K562 (cell line): ENCODE results near the gene LYPD6B. TPM values are rescaled to one million over a fixed set of nuclear protein-coding genes. Genes with fewer than 3 reads are reported as not detected.

Source experiments
- ATAC-seq: fragments of 200-7000 bp; cut with Tn5 transposase; 3 replicates; pipeline ENCODE4 v1.9.1; 2020; ENCODE audit warnings: moderate library complexity
- BruUV-seq: library from RNA; stranded (reverse); fragments of 400-500 nt; replicated peaks from 2 replicates; lab custom pipeline; 2021; lab: Mats Ljungman, UMichigan
- CTCF ChIA-PET: fragments of 300-600 bp; formaldehyde crosslinking; extraction: SDS; loops from one replicate; lab custom pipeline; 2021; ENCODE audit warnings: low intra/inter-chr PET ratio; lab: Yijun Ruan, JAX
- POLR2A ChIA-PET: fragments of 300-600, 350-650 bp; sonication (Branson Sonifier 250); formaldehyde crosslinking; extraction: SDS; loops from one replicate; lab custom pipeline; 2021; ENCODE audit warnings: antibody characterized with exemption, inconsistent platforms; lab: Yijun Ruan, JAX
- DNase-seq, 4 experiments: peaks; one replicate each; pipeline versions ENCODE4 v3.0.0 to v3.0.0-alpha.2; 2011 to 2018; ENCODE audit warnings: low spot score in 3 of 4, mixed read lengths in 3 of 4; ENCODE audit errors: extremely low read depth in 1 of 4
- FAIRE-seq: peaks from 2 replicates; lab custom pipeline; 2011; peaks lifted over from hg19 to GRCh38; lab: Jason Lieb, UNC
- H2AFZ ChIP-seq: 2 replicates; pipeline ENCODE4 v1.6.0; 2011; ENCODE audit warnings: low read depth, low read length, control low read depth, inconsistent platforms
- H3K27ac ChIP-seq: fragments of 200-600 bp; 3 replicates; pipeline ENCODE4 v1.8.0; 2011; ENCODE audit warnings: low read depth, mild to moderate bottlenecking, control low read depth, inconsistent platforms, low read length, moderate library complexity, mixed read lengths; ENCODE audit errors: extremely low read depth
- H3K27me3 ChIP-seq, 2 experiments: fragments of 300-600 bp in 1 of 2; 2 replicates in 1 of 2; 3 replicates in 1 of 2; pipeline versions ENCODE4 v1.6.0 to v1.8.0; 2011; ENCODE audit warnings: inconsistent platforms in 2 of 2, low read length in 2 of 2, mild to moderate bottlenecking in 1 of 2, mixed read lengths in 1 of 2, moderate library complexity in 1 of 2; ENCODE audit not compliant: control insufficient read depth in 2 of 2, insufficient read depth in 2 of 2
- H3K36me3 ChIP-seq: fragments of 300-600 bp; 3 replicates; pipeline ENCODE4 v1.8.0; 2011; ENCODE audit warnings: mild to moderate bottlenecking, low read length, inconsistent platforms; ENCODE audit not compliant: control insufficient read depth, insufficient read depth
- H3K4me1 ChIP-seq, 2 experiments: fragments of 200-600 bp in 1 of 2; replicated peaks in 1 of 2; 2 replicates in 1 of 2; 3 replicates in 1 of 2; pipeline versions ENCODE4 v1.5.1 to v1.8.0; 2011; ENCODE audit warnings: inconsistent platforms in 2 of 2, low read length in 2 of 2, mild to moderate bottlenecking in 1 of 2, mixed read lengths in 1 of 2, moderate library complexity in 1 of 2; ENCODE audit not compliant: control insufficient read depth in 2 of 2, insufficient read depth in 2 of 2
- H3K4me2 ChIP-seq: 2 replicates; pipeline ENCODE4 v1.6.1; 2011; ENCODE audit warnings: low read length, control low read depth, inconsistent platforms, mixed read lengths; ENCODE audit not compliant: insufficient read depth
- H3K4me3 ChIP-seq: fragments of 200-600 bp; sonication (generic), shearing (Covaris generic); 2 replicates; pipeline ENCODE4 v1.5.1; 2016; ENCODE audit warnings: control low read depth, inconsistent platforms
- H3K79me2 ChIP-seq: fragments of 200-600 bp; 3 replicates; pipeline ENCODE4 v1.8.0; 2011; ENCODE audit warnings: low read length, inconsistent platforms; ENCODE audit not compliant: control insufficient read depth, insufficient read depth
- H3K9ac ChIP-seq, 2 experiments: 2 replicates each; pipeline versions ENCODE4 v1.6.0 to v1.6.1; 2011; ENCODE audit warnings: low read depth in 2 of 2, low read length in 2 of 2, control low read depth in 1 of 2, inconsistent platforms in 1 of 2, mild to moderate bottlenecking in 1 of 2, mixed read lengths in 1 of 2; ENCODE audit not compliant: insufficient read depth in 1 of 2
- H3K9me1 ChIP-seq: one replicate; pipeline ENCODE4 v1.6.0; 2011; ENCODE audit warnings: inconsistent platforms, mild to moderate bottlenecking, low read length, moderate library complexity; ENCODE audit not compliant: control insufficient read depth, insufficient read depth
- H3K9me3 ChIP-seq: replicated peaks from 2 replicates; pipeline ENCODE4 v1.5.1; 2011; ENCODE audit warnings: low read depth, low read length, inconsistent platforms; ENCODE audit not compliant: control insufficient read depth, insufficient read depth
- H4K20me1 ChIP-seq: replicated peaks from 2 replicates; pipeline ENCODE4 v1.6.1; 2011; ENCODE audit warnings: low read length, inconsistent platforms, mixed read lengths; ENCODE audit not compliant: control insufficient read depth, insufficient read depth
- ARHGAP35 ChIP-seq: fragments of 450-650 bp; IDR thresholded peaks from 2 replicates; pipeline ENCODE4 v1.6.1; 2018; ENCODE audit not compliant: partially characterized antibody
- BACH1 ChIP-seq: fragments of 200-800 bp; sonication (Bioruptor generic); IDR thresholded peaks from 2 replicates; pipeline ENCODE4 v1.6.1; 2016; ENCODE audit warnings: missing genetic modification characterization, missing compliant biosample characterization
- BHLHE40 ChIP-seq: IDR thresholded peaks from 2 replicates; pipeline ENCODE4 v1.6.1; 2011; ENCODE audit warnings: low read length, improper control_type of control experiment
- BRD9 ChIP-seq: fragments of 450-650 bp; IDR thresholded peaks from 2 replicates; pipeline ENCODE4 v1.6.1; 2018; ENCODE audit warnings: low read depth; ENCODE audit not compliant: partially characterized antibody
- DEAF1 ChIP-seq: fragments of 450-650 bp; formaldehyde crosslinking; IDR thresholded peaks from 2 replicates; pipeline ENCODE4 v1.4.0; 2020; ENCODE audit warnings: mild to moderate bottlenecking, moderate library complexity
- ELF4 ChIP-seq: fragments of 450-650 bp; formaldehyde crosslinking; IDR thresholded peaks from 2 replicates; pipeline ENCODE4 v1.4.0; 2022; ENCODE audit warnings: missing genetic modification characterization
- FOSL1 ChIP-seq: fragments of 200-800 bp; sonication (Bioruptor generic); conservative IDR thresholded peaks from 2 replicates; pipeline ENCODE4 v1.6.1; 2016; ENCODE audit warnings: missing genetic modification characterization, missing compliant biosample characterization
- MYNN ChIP-seq, 2 experiments: sonication (generic); formaldehyde crosslinking in 1 of 2; IDR thresholded peaks; 2 replicates each; pipeline versions ENCODE4 v1.5.0 to v1.6.1; 2016 to 2020; ENCODE audit warnings: antibody characterized with exemption in 1 of 2, missing genetic modification reagents in 1 of 2
- NFE2L1 ChIP-seq: fragments of 450-650 bp; IDR thresholded peaks from 2 replicates; pipeline ENCODE4 v1.6.1; 2016; ENCODE audit warnings: missing genetic modification characterization, low read depth, mild to moderate bottlenecking, missing compliant biosample characterization, moderate library complexity, borderline replicate concordance
- NRF1 ChIP-seq, 2 experiments: fragments of 450-650 bp; IDR thresholded peaks in 1 of 2; conservative IDR thresholded peaks in 1 of 2; 2 replicates each; pipeline ENCODE4 v1.6.1; 2014; ENCODE audit warnings: mild to moderate bottlenecking in 2 of 2
- PKNOX1 ChIP-seq: fragments of 450-650 bp; IDR thresholded peaks from 2 replicates; pipeline ENCODE4 v1.6.1; 2016
- RBM25 ChIP-seq: fragments of 200-400 bp; formaldehyde crosslinking; IDR thresholded peaks from 2 replicates; pipeline ENCODE4 v1.6.1; 2018; ENCODE audit warnings: low read length, low read depth, moderate library complexity; ENCODE audit not compliant: severe bottlenecking
- SMARCE1 ChIP-seq: fragments of 450-650 bp; IDR thresholded peaks from 2 replicates; pipeline ENCODE4 v1.7.1; 2016; ENCODE audit warnings: mild to moderate bottlenecking
- ZNF436 ChIP-seq: fragments of 250-450, 450-650 bp; sonication (Bioruptor Pico); formaldehyde crosslinking; IDR thresholded peaks from 2 replicates; pipeline ENCODE4 v1.7.0; 2020; ENCODE audit warnings: mild to moderate bottlenecking
- ZNF609 ChIP-seq: sonication (generic); formaldehyde crosslinking; IDR thresholded peaks from 2 replicates; pipeline ENCODE4 v1.8.1; 2023; ENCODE audit warnings: missing genetic modification reagents, mild to moderate bottlenecking, borderline replicate concordance
- WGBS: fragments of 100-300 bp; shearing (Covaris generic); methylation state at CpG from one replicate; pipeline ENCODE4 v1.1.6; 2016; ENCODE audit warnings: low coverage, mixed read lengths; ENCODE audit not compliant: insufficient coverage; ENCODE audit errors: missing lambda C conversion rate; 5-methylcytosine and 5-hydroxymethylcytosine counted together
- in situ Hi-C: fragments of 300-500 bp; cut with MboI; formaldehyde crosslinking; loops from 4 replicates; pipeline ENCODE4 v1.15.0; 2018; ENCODE audit warnings: inconsistent platforms, mixed read lengths
- intact Hi-C: fragments of 100-400 bp; cut with micrococcal nuclease; formaldehyde crosslinking; loops from 2 replicates; pipeline ENCODE4 v1.14.2; 2022
- polyA plus RNA-seq, 8 experiments: library from polyadenylated mRNA; depleted of rRNA in 4 of 8; stranded (reverse) in 5 of 8; unstranded in 3 of 8; fragments of >200 nt; fragmentation: Nextera tagmentation in 2 of 8; fragmentation: Illumina TruSeq in 1 of 8; extraction: Ambion mirVana in 2 of 8; extraction: Trizol in 1 of 8; gene quantifications; 2 replicates each; pipeline versions ENCODE4 v1.2.1 to v1.2.3, GENCODE V29; 2011 to 2014; ENCODE audit warnings: inconsistent platforms in 1 of 8, missing spikeins in 1 of 8
- total RNA-seq, 7 experiments: library from RNA; depleted of rRNA in 6 of 7; stranded (reverse); fragments of >200 nt in 6 of 7; fragmentation: Illumina TruSeq in 2 of 7; extraction: Trizol in 2 of 7; gene quantifications; 2 replicates each; pipeline versions ENCODE4 v1.2.1 to v1.2.3, GENCODE V29; 2011 to 2021; ENCODE audit warnings: low replicate concordance in 1 of 7

LYPD6B gene
- total and polyA plus RNA-seq, 9 of the 15 experiments (the other 6 are each of a cell fraction or from before 2014, with no cell fraction given) = not detected

- H4K20me1 ChIP-seq = no peaks in the 10 kb centered on the region
- no peaks in the 10 kb centered on the region for H3K9me3 ChIP-seq
- no peak overlapping the region for H3K4me3 ChIP-seq
- ATAC-seq (no peak), FAIRE-seq (no peak)
- intact Hi-C loops = no loop called here
- H3K9ac ChIP-seq = no peak overlapping the region
- no peak overlapping the region for H3K27ac ChIP-seq
- H3K4me1 ChIP-seq = no peaks in the 10 kb centered on the region
- 0% methylated on average over 1 of the region's 1 CpG for WGBS
- no peaks in the 10 kb centered on the region for H3K9me1 ChIP-seq
- POLR2A ChIA-PET = interaction anchor here (1.1 to 1.3 kb wide), 2 partner anchors 9 to 11 kb away, joined by 3 to 4 read pairs; no protein-coding TSS in a partner anchor
- TF ChIP-seq FOSL1 (tag) (no peak), BACH1 (tag) (no peak), DEAF1 (no peak), ZNF436 (CRISPR knock-in tag) (no peak), BHLHE40 (no peak), MYNN (IDR thresholded peaks at IDR 0.05) (no peak), MYNN (CRISPR knock-in tag; IDR thresholded peaks at IDR 0.05) (no peak), ARHGAP35 (no peak), NRF1 (conservative IDR thresholded peaks at IDR 0.05 in 1 of 2, IDR thresholded peaks at IDR 0.05 in 1 of 2) (no peak), NFE2L1 (no peak), BRD9 (no peak), ELF4 (CRISPR knock-in tag) (no peak), RBM25 (no peak), SMARCE1 (no peak), PKNOX1 (no peak), ZNF609 (CRISPR knock-in tag) (no peak)
- TF ChIP-seq, all 486 proteins: peak for 0
- H3K36me3 ChIP-seq = no peaks in the 10 kb centered on the region
- CTCF ChIA-PET = no interaction called here
- no TSS peak for BruUV-seq
- no peak for DNase-seq
- H3K4me2 ChIP-seq = no peak overlapping the region
- in situ Hi-C loops = no loop called here
- H2AFZ ChIP-seq = no peak overlapping the region
- H3K27me3 ChIP-seq = no peaks in the 10 kb centered on the region
- no peaks in the 10 kb centered on the region for H3K79me2 ChIP-seq
These were observed 149.8 kb downstream of the LYPD6B start for GRCh38 chr2:149188291-149188690.
